HG02571 (cell line): Measurements from ENCODE around the gene MRPL50.
"Not testable (repeated sequence)": the region's sequence is repeated elsewhere in the genome, so short reads cannot be mapped to it uniquely, and the experiment has no call there.

Experiments
- ATAC-seq: cut with Tn5 transposase; IDR thresholded peaks from one replicate; pipeline ENCODE4 v1.9.1; 2021; ENCODE audit warnings: mild to moderate bottlenecking, moderate library complexity; ENCODE audit not compliant: unreplicated experiment

MRPL50 gene

DNA sequence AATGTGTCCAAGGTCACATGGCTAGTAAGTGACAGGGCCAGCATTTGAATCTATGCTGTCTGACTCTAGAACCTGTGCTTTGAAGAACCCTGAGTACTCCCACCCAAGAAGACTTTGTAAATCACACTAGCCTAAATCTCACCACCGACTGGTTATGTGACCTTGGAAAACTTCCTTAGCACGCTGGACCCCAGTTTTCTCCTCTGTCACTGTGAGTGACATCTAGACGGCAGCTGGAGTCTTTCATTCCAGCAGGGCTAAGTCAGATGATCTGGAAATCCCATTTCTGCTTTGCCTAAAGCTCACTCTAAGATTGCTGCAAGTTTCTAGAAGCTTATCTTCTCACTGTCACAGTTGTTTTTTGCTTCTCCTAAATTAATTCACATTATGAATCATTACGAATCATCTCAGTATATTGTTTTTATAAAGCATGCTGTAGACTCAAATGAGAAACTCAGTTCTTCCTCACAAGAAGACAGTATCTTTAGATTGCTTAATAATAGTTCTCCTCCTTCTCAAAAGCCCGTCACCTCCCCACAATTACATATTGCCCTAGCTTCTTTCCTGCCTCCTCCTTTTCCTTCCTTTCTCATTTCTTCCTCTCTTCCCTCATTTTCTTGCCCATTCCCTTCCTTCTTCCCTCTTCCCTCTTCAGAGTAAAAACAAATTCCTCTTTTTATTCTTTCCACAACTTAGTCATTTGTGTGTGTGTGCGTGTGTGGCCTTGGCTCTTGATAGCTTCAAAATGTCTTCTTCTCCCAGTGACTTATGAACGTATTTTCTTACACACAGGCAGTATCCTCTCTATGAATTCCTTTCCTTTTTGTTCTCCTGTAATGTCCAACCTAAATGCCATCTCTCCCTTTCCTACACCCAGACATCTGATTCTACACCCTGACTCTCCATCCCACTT lies 20.4 kb upstream of the MRPL50 start:
- no peak for ATAC-seq

DNA sequence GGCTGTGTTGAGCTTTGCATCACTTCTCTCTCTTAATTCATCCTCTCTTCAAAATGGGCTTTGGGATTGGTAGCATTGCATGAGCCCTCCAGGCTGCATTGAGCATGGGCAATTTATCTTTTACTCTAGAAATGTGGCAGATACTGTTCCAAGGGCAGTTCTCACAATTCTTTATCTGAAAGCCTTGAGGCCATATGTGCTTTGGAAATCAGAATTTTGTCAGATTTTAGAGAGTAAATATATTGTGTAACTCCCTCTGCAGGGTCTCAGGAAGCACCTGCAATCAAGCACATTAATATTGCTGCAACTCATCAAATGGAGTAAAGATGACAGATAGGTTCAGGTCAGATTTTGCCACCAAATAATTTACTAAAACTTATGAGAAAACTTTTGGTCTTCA lies 19.6 kb upstream of the MRPL50 start:
- ATAC-seq, result no peak

DNA sequence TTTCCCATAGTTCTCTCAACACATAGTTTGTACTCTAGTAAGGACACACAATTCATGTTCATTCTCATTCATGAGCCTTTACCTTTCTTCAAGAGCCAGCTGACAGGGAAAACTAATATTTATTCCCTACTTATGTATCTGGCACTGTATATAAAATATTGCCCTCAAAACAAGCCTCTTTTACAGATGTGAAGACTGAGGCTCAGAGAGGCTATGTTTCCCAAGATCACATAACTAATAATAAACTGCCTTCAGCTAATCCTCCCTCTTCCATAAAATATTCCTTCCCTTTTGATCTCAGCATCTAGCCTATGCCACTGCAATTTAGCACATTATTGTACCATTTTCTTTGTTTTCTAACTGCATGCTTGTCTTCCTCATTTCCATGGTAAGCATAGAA lies 19.0 kb upstream of the MRPL50 start:
- no peak for ATAC-seq

DNA sequence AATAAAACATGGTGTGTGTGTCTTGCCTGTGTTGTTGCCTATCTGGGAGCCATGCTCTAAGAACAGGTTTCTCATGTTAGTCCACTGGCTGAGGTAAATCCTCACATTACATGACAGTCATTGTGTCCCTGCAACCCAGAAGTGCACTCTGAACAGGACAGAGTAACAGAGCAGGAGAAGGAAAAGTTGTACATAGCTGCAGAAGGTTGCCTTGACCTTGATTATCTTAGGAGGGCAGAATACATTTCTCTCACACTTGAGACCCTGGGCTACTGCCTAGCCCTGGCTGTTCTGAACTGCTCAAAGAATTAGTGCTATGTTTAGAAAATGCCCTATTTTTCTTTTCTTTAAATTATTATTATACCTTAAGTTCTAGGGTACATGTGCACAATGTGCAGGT lies 17.2 kb upstream of the MRPL50 start:
- ATAC-seq, result no peak

DNA sequence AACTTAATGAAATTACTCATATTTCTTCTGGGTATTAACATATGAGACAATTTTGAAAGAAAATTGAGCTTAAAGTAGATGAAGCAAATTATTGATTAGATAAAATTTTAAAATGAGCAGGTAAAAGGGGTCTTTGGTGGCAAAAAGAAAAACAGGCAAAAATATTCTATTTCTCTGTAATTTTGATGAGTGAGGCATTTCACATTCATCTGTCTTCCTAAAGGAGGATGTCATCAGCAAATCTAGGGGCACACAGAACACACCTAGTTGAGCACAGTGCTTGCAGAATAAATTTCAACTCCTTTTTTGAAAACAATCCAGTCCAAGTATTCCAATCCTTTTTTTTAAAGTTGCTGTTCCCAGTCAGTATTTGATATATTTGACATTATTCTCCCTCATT lies 16.4 kb upstream of the MRPL50 start:
- no peak for ATAC-seq

DNA sequence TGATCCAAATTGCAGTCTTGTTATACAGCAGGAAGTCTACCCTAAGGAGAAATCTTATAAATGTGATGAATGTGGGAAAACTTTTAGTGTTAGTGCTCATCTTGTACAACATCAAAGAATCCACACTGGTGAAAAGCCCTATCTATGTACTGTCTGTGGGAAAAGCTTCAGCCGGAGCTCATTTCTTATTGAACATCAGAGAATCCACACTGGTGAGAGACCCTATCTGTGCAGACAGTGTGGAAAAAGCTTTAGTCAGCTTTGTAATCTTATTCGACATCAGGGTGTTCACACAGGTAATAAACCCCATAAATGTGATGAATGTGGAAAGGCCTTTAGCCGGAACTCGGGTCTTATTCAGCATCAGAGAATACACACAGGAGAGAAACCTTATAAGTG lies 10.7 kb upstream of the MRPL50 start:
- no peak for ATAC-seq

DNA sequence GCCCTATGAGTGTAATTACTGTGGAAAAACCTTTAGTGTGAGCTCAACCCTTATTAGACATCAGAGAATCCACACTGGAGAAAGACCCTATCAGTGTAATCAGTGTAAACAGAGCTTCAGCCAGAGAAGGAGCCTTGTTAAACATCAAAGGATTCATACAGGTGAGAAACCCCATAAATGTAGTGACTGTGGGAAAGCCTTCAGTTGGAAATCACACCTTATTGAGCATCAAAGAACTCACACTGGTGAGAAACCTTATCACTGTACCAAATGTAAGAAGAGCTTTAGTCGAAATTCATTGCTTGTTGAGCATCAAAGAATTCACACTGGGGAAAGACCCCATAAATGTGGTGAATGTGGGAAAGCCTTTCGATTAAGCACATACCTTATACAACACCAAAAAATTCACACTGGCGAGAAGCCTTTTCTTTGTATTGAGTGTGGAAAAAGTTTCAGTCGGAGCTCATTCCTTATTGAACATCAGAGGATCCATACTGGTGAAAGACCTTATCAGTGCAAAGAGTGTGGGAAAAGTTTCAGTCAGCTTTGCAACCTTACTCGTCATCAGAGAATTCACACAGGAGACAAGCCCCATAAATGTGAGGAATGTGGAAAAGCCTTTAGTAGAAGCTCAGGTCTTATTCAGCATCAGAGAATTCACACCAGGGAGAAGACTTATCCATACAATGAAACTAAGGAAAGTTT lies 10.1 kb upstream of the MRPL50 start:
- no peak for ATAC-seq

DNA sequence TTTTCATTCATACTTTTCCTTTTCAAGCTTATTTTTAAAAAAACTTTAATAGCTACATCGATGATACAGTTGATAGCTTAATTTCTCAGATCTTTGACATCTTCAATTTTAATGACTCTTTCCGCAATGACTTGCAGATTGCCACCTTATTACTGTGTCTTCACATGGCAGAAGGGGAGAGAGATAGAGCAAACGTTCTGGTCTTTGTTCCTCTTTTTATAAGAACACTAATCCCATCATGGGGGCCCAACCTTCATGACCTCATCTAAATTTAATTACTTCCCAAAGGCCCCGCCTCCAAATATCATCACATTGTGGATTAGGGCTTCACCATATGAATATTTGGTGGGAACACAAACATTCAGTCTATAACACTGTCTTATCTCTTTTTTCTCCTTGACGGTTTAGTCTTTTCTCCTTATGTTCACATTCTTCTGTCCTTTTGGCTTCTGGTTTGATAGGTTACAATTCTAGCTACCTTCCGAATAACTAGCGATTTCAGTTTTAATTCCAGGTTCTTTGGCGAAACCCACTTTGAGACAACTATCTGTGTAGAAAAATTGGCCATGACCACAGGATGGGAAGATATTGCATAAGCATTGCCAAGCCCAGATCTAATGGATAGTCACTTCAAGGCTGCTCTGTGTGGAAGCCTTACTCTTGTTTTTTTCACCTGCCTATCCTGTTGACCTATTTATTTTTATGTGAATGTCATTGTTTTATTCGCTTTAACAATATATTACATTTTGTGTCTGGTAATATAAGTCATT lies 5.3 kb upstream of the MRPL50 start:
- ATAC-seq, result no peak

DNA sequence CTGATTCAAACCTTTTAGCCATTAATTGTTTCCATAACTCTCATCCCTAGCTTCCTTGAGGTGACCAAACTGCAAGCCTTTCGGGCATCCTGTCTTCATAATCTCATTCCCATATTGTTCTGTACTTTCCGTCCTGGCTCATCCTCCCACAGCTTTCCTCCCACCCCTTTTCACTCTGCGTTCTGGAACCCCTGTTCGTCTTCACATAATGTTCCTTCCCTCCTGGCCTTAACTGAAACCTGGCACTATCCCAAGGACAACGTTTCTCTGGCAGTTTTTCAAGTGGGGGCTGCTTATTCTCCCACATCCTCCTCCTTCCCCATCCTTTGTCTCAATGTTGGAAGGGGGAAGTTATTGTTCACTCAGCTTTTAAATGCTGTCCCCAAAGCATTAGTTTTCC lies 1.7 kb upstream of the MRPL50 start:
- no peak for ATAC-seq

DNA sequence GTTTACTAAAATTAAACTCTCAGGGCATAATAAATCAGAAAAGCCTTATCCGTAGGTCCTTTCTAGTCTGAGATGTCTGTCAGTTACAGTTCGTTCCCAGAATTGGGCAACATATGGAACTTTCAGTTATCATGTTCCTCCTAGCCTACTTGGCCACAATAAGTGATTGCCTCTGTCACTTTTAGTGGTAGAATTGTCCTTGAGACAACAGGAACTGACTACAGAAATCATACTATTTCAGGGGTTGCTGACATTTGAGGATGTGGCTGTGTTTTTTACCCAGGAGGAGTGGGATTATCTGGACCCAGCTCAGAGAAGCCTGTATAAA lies 1.2 kb upstream of the MRPL50 start:
- ATAC-seq, result no peak

DNA sequence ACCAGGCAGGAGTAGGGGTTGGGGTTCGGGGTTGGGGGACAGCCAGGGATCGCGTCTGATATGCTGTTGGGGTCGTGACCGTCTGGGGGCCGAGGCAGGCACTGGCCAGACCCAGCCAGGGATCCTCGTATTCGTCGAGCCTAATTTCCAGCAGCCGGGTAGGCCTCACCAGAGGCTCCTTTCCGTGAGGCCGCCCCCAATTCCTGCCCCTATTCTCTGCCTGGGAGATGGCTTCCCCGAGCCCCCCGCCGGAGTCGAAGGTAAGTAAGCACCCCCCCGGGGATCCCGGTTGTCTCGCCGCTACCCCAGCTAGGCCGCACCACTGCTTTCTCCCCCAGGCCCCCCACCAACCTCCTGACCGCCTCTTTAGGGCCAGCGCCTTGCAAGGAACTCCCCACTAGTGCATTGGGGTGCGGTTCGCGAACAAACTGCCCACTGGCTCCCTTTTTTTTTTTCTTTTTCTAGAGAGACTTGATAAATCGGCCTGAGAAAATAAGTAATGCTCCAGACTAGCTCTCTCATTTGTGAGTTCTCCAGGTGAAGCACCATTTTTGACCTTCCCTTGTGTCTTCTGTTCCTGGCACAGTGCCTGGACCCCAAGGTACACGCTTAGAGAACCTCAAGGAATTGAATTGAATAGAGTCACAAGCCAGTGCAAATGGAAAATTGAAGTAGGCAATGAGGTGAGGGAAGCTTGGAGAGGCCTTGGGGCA lies 668 bp upstream of the MRPL50 start:
- ATAC-seq, result peak; percentile 8

DNA sequence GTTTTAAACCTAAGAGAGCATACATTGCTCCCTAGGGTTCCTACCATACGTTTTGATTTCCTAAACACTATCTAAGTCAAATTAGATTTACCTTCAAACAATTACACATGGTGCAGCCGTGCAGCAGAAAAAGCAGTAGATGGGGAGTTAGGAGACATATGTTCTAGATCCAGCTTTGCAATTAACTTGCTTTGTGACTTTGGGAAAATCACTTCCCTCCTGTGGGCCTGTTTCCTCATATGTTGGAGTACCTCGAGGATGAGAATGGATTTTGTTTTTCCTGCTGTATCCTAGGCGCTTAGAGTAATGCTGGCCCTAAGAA lies 711 bp downstream of the MRPL50 start:
- no peak for ATAC-seq

DNA sequence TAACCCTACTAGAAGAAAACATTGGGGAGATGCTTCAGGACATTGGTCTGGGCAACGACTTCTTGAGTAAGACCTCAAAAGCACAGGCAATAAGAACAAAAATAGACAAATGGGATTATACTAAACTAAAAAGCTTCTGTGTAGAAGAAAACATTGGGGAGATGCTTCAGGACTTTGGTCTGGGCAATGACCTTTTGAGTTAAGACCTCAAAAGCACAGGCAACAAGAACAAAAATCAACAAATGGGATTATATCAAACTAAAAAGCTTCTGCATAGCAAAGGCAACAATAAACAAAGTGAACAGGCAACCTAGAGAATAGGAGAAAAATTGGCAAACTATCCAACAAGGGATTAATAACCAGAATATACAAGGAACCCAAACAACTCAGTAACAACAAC lies 3.7 kb downstream of the MRPL50 start:
- no peak for ATAC-seq

DNA sequence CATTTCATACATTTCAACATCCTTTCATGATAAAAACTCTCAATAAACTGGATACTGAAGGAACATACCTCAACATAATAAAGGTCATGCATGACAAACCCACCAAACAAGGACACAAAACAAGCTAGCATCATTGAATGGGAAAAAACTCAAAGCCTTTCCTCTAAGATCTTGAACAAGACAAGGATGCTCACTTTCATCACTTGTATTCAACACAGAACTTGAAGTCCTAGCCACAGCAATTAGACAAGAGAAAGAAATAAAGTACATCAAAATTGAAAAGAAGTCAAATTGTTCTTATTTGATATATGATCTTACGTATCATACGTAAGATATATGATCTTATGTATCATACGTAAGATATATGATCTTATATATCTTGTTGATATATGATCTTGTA lies 5.3 kb downstream of the MRPL50 start:
- ATAC-seq, result no peak

DNA sequence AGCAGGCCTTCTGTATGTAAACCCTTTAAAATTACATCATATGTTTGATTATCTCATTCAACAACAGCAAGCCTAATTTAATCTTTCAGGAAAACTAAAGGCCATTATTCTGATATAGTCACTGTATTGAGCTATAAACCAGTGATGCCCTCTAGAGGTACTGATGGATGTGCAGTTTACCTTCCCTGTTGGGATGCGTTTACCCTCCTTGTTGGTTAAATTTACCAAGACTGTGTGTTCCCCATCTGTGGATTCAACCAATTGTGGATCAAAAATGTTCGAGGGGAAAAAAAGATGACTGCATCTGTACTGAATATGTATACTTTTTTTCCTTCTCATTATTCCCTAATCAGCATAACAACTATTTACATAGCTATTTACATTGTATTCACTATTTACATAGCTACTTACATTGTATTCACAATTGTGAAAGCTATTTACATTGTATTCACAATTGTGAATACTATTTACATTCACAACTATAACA lies 9.9 kb downstream of the MRPL50 start:
- ATAC-seq, result no peak

DNA sequence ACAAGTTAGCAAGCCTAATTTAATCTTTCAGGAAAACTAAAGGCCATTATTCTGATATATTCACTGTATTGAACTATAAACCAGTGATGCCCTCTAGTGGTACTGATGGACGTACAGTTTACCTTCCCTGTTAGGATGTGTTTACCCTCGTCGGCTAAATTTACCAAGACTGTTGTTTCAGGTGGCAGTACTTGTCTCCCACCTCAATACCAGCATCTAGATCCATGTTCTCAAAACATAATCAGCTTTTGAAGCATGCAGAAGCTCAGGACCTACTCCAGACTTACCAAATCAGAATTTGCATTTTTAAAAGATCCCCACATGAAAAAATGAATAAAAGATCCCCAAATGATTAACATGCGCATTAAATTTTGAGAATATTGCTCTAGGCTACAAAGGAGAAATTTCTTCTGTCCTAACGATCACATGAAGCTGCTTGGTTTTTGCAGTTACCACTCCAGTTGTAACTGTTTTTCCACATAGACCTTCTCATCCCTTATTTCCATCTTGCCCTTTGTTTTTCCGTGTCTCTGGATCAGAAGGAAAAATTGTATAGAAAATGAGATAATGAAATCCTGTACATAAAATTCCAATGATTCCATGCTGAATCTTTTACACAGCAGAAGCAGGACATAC lies 10.4 kb downstream of the MRPL50 start:
- ATAC-seq, result peak; percentile 72

DNA sequence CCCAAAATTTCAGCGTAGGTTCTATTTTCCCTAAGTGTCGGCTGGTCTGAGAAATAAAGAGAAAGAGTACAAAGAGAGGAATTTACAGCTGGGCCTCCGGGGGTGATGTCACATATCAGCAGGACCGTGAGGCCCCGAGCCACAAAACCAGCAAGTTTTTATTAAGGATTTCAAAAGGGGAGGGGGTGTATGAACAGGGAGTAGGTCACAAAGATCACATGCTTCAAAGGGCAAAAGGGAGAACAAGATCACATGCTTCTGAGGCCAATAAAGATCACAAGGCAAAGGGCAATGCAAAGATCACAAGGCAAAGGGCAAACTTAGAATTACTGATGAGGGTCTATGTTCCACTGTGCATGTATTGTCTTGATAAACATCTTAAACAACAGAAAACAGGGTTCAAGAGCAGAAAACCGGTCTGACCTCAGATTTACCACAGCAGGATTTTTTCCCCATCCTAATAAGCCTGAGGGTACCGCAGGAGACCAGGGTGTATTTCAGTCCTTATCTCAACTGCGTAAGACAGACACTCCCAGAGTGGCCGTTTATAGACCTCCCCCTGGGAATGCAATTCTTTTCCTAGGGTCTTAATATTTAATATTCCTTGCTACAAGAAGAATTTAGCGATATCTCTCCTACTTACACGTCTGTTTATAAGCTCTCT lies 13.4 kb downstream of the MRPL50 start, which contains the start of gene BAAT:
TSS of gene BAAT (minus strand) at position 134 of the 664 bp plus-strand sequence. CDS start 13,602 bp downstream, outside the sequence.
- ATAC-seq, result not testable (repeated sequence)

DNA sequence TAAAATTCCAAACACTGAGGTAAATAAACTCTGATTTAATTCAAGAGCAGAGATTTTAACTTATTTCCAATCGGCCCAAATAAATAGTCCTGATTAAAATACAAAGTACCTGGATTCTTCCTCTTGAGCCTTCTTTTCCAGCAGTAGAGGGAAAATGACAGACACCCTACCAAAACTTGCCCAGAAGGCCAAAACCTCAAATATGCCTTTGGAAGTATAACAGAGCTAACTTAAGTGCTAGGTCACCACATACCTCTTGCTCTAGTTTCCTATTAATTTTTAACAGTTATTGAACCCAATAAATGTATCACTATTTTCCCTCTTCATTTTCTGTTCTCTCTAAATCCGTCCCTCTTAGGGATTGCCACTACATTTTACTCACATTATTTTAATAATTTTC lies 15.1 kb downstream of the MRPL50 start:
- ATAC-seq, result no peak

DNA sequence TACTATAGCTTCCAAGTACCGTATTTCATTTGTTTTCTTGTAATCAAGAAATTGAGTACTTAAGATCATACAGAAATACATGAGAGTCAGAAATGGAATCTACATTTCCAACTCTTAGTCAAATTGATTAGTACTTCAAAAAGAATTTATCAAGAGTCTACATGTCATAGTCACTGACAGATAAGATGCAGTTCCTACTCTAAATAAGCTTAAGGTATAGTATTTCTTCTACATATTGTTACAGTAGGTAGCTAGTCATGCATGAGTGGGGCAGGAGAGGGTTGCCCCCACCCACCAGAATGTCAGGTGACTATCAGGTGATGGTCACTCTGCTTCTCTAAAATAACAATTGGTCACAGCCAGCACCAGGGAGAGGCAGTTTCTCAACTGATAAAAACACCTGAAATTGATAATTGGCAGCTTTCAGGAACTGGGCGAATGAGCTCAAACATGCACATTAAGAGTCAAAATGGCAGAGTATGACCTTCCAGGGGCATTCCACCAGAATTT lies 16.5 kb downstream of the MRPL50 start:
- no peak for ATAC-seq

DNA sequence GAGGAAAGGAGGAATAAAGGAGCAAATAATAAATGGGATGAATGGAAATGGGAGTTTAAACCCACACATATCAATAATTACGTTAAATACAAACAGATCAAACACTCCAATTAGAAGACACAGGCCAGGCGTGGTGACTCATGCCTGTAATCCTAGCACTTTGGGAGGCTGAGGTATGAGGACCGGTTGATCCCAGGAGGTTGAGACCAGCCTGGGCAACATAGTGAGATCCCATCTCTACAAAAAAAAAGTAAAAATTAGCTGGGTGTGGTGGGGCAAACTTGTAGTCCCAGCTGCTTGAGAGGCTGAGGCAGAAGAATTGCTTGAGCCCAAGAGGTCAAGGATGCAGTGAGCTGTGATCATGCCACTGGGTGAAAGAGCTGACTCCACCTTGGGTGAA lies 17.3 kb downstream of the MRPL50 start:
- no peak for ATAC-seq
